A549 (cell line): ENCODE results near the gene RTRAF.

Experiments used
- CTCF ChIP-seq: fragments of >200 bp; sonication (Bioruptor Twin); formaldehyde crosslinking; IDR thresholded peaks from 3 replicates; pipeline ENCODE4 v1.5.1; 2016
- EHMT2 ChIP-seq: fragments of 200-600 bp; sonication (generic); IDR thresholded peaks from 2 replicates; pipeline ENCODE4 v1.6.1; 2016; ENCODE audit warnings: antibody characterized with exemption, low read depth, mild to moderate bottlenecking, moderate library complexity
- EP300 ChIP-seq, 2 experiments: fragments of >200 bp; sonication (Bioruptor Twin); formaldehyde crosslinking; IDR thresholded peaks; 2 replicates in 1 of 2; 3 replicates in 1 of 2; pipeline ENCODE4 v1.6.1; 2016 to 2017
- HEYL ChIP-seq: fragments of 250-450 bp; sonication (Bioruptor Pico); IDR thresholded peaks from 2 replicates; pipeline ENCODE4 v1.8.0; 2021; ENCODE audit warnings: mild to moderate bottlenecking, moderate library complexity
- MAFK ChIP-seq: fragments of 450-650 bp; IDR thresholded peaks from 2 replicates; pipeline ENCODE4 v1.6.1; 2014; ENCODE audit not compliant: partially characterized antibody
- MAZ ChIP-seq: fragments of 150-350 bp; IDR thresholded peaks from 2 replicates; pipeline ENCODE4 v1.6.1; 2014; ENCODE audit warnings: antibody characterized with exemption, low read depth, low read length, borderline replicate concordance
- USF2 ChIP-seq: fragments of 450-650 bp; IDR thresholded peaks from 2 replicates; pipeline ENCODE4 v1.6.1; 2014; ENCODE audit warnings: antibody characterized with exemption

GRCh38 chr14:51942971-51943370 is 46.4 kb upstream of the RTRAF start:
- TF ChIP-seq CTCF (no peak), MAFK (no peak), EP300 (IDR thresholded peaks at IDR 0.05) (no peak), HEYL (CRISPR knock-in tag) (no peak), EHMT2 (no peak), USF2 (no peak), MAZ (no peak)
